Nephron (organoid): ENCODE measurements around the gene GET4.
"Not testable (repeated sequence)": the region's sequence is repeated elsewhere in the genome, so short reads cannot be mapped to it uniquely, and the experiment has no call there.

ENCODE experiments used
- H3K27ac Mint-ChIP-seq, 3 experiments: 2 replicates each; pipeline ENCODE4 v1.8.0; 2020; ENCODE audit warnings: mixed read lengths in 3 of 3, mild to moderate bottlenecking in 2 of 3, moderate library complexity in 1 of 3
- H3K27me3 Mint-ChIP-seq: 2 replicates; pipeline ENCODE4 v1.8.0; 2021; ENCODE audit warnings: low read depth, mild to moderate bottlenecking, moderate library complexity, mixed read lengths
- H3K36me3 Mint-ChIP-seq: 2 replicates; pipeline ENCODE4 v1.8.0; 2020; ENCODE audit warnings: low read depth, mixed read lengths
- H3K4me1 Mint-ChIP-seq: 2 replicates; pipeline ENCODE4 v1.8.0; 2020; ENCODE audit warnings: mixed read lengths
- H3K4me3 Mint-ChIP-seq, 3 experiments: 2 replicates each; pipeline ENCODE4 v1.8.0; 2020; ENCODE audit warnings: mild to moderate bottlenecking in 3 of 3, mixed read lengths in 3 of 3, moderate library complexity in 2 of 3
- H3K9me3 Mint-ChIP-seq: 2 replicates; pipeline ENCODE4 v1.8.0; 2020; ENCODE audit warnings: mixed read lengths
- CTCF ChIP-seq, 3 experiments: fragments of 200-600 bp; sonication (generic); IDR thresholded peaks; one replicate each; pipeline ENCODE4 v1.5.0; 2021; ENCODE audit warnings: antibody characterized with exemption in 3 of 3; ENCODE audit not compliant: unreplicated experiment in 3 of 3

The GET4 gene

DNA sequence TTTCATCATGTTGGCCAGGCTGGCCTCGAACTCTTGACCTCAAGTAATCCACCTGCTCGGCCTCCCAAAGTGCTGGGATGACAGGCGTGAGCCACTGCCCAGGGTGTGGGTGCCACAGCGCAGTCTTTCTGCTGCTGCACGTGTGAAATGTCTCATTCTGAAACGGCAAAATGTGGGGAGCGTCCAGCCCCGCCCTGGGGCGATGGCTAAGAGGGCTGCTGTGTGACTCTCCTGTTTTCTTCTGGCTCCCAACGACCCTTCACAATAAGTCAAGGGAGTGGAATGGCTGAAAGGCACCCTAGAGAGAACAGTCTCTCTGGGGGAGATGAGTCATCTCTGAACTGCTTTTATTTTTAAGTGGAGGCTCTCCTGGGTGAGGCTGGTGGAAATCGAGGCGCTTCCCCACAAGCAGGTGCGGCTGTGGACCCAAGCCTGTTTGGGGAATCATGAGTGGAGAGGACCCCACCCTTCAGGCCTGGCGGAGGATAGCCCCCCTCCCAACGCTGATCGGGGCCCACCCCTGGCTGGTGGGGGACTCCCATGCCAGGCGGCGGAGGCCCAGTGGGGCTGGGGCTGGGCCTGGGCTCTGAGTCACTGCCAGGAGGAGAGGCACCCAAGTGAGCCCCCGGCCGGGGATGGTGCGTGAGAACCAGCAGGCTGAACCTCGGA, 60.2 kb downstream of the GET4 start:
- Mint-ChIP-seq H3K27me3 (peaks cover 22% of the 10 kb centered on the region), H3K4me3 (no peak overlapping the region), H3K27ac (no peak overlapping the region), H3K36me3 (no peaks in the 10 kb centered on the region), H3K4me1 (no peaks in the 10 kb centered on the region), H3K9me3 (peaks cover 10% of the 10 kb centered on the region)
- no peak for TF ChIP-seq CTCF (IDR thresholded peaks at IDR 0.05; ENCODE audit: unreplicated experiment in 3 of 3)

DNA sequence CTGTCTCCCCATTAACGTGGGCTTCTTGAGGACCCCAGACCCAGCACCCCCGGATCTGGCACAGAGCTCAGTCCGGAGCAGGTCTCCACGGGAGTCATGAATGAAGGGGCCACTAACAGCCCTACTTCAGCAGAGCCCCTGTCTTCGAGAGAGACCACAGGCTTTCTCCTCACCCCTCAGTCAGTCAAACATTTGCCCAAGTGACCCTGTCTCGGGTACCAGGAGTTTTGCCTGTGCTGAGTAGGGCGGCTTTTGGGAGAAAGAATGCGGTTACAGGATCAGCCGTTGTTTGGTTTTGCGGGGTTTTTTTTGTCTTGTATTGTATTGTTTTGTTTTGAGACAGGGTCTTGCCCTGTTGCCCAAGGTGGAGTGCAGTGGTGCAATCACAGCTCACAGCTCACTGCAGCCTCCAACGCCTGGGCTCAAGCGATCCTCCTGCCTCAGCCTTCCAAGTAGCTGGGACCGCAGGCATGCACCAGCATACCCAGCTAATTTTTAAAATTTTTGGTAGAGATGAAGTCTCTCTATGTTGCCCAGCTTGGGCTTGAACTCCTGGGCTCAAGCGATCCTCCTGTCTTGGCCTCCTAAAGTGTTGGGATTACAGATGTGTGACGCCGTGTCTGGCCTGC, 61.6 kb downstream of the GET4 start:
- no peak for TF ChIP-seq CTCF (IDR thresholded peaks at IDR 0.05; ENCODE audit: unreplicated experiment in 3 of 3)
- Mint-ChIP-seq H3K9me3 (peaks cover 13% of the 10 kb centered on the region), H3K36me3 (no peaks in the 10 kb centered on the region), H3K27ac (no peak overlapping the region), H3K27me3 (peaks cover 29% of the 10 kb centered on the region), H3K4me3 (no peak overlapping the region), H3K4me1 (no peaks in the 10 kb centered on the region)

DNA sequence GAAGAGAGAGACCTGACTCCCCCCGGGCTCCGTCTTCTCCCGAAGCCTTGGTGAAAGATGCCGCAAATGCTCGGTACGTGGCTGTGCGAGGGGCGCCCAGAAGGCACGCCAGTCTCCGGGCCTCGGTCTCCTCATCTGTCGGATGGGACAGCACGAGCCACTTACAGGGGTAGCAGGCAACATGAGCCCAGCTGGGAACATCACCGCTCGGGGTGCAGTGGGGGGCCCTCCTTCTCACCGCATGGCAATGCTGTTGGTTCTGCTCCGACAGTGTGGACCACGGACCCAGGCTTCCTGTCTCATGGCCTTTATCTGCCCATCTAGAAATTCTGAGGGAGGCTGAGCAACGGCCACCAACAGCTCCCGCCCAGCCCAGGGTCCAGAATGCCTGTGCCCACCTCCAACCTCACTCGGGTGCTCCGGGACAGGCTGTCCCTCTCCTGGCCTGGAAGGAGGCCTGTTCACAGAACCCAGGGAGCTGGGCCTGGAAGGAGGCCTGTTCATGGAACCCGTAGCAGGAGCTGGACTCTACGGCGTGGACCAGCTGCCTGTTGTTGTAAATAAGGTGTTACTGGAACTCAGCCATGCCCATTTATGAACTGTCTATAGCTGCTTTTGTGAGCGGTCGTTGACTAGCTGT, 62.3 kb downstream of the GET4 start:
- Mint-ChIP-seq H3K4me1 (no peaks in the 10 kb centered on the region), H3K36me3 (no peaks in the 10 kb centered on the region), H3K4me3 (no peak overlapping the region), H3K27me3 (peaks cover 29% of the 10 kb centered on the region), H3K9me3 (peaks cover 13% of the 10 kb centered on the region), H3K27ac (no peak overlapping the region)
- TF ChIP-seq CTCF (IDR thresholded peaks at IDR 0.05; ENCODE audit: unreplicated experiment in 3 of 3): no peak

DNA sequence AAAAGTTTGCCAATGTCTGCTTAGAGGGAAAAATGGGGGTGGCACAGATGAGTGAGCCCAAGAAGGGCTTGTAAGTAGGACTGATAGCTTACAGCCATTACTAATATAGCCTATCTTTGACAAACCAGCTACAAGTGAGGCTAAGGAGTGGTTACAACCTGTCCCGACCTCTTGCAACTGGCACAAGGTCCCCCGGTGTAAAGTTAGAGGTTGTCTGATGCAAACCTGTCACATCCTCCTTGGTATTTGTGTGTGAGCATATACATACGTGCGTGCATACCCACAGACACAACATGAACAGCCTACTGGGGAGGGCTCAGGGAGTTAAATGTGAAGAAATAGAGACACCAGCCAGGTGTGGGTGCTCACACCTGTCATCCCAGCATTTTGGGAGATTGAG, 63.5 kb downstream of the GET4 start:
- no peaks in the 10 kb centered on the region for H3K4me1 Mint-ChIP-seq
- H3K36me3 Mint-ChIP-seq: no peaks in the 10 kb centered on the region
- peaks cover 13% of the 10 kb centered on the region for H3K9me3 Mint-ChIP-seq

DNA sequence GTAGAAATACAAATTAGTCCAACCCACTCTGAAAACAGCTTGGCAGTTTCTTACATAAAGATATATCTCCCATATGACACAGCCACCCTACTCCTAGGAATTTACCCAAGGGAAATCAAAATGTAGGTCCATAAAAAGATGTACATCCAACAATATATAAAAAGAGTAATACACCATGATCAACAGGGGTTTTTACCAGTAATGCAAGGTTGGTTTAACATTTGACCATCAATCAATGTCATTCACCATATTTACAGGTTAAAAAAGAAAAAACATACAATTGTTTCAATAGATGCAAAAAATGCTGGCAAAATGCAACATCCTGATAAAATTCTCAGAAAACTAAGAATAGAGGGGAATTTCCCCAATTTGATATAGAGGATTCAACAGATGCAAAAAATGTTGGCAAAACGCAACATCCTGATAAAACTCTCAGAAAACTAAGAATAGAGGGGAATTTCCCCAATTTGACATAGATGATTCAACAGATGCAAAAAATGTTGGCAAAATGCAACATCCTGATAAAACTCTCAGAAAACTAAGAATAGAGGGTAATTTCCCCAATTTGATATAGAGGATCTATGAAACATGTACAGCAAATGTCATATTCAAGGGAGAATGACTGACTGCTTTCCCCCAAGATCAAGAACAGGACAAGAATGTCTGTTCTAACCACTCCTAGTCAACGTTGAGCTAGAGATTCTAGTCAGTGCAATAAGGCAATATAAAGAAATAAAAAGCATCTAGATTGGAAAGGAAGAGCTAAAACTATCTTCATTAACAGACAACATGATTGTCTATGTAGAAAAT, 64.5 kb downstream of the GET4 start:
- no peak for TF ChIP-seq CTCF (IDR thresholded peaks at IDR 0.05; ENCODE audit: unreplicated experiment in 3 of 3)
- H3K9me3 Mint-ChIP-seq: peaks cover 13% of the 10 kb centered on the region
- H3K27me3 Mint-ChIP-seq: peaks cover 32% of the 10 kb centered on the region
- no peak overlapping the region for H3K4me3 Mint-ChIP-seq
- no peaks in the 10 kb centered on the region for H3K4me1 Mint-ChIP-seq
- no peak overlapping the region for H3K27ac Mint-ChIP-seq
- no peaks in the 10 kb centered on the region for H3K36me3 Mint-ChIP-seq

More for the DNA sequence above, 63.5 kb downstream of the GET4 start:
- Mint-ChIP-seq H3K27ac (no peak overlapping the region), H3K4me3 (no peak overlapping the region), H3K27me3 (peaks cover 32% of the 10 kb centered on the region)
- no peak for TF ChIP-seq CTCF (IDR thresholded peaks at IDR 0.05; ENCODE audit: unreplicated experiment in 3 of 3)

DNA sequence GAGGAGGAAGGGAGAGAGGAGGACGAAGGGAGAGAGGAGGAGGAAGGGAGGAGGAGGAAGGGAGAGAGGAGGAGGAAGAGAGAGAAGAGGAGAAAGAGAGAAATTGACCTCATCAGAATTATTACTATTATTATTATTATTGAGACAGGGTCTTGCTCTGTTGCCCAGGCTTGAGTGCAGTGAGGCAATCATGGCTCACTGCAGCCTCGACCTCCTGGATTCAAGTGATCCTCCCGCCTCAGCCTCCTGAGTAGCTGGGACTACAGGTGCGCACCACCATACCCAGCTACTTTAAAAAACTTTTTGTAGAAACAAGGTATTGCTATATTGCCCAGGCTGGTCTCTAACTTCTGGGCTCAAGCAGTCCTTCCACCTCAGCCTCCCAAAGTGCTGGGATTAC, 67.4 kb downstream of the GET4 start:
- H3K27me3 Mint-ChIP-seq: peaks cover 36% of the 10 kb centered on the region
- not testable (repeated sequence) for H3K36me3 Mint-ChIP-seq, H3K27ac Mint-ChIP-seq, H3K4me1 Mint-ChIP-seq, H3K4me3 Mint-ChIP-seq
- peaks cover 13% of the 10 kb centered on the region for H3K9me3 Mint-ChIP-seq
